KMS-11 (cell line): Measurements from ENCODE around the gene CRIM1.

Experiments used
- H2AFZ ChIP-seq: fragments of 200-600 bp; sonication (generic); 2 replicates; pipeline ENCODE4 v1.6.1; 2016; ENCODE audit warnings: antibody characterized with exemption, mixed run types, low read depth
- H3K27ac ChIP-seq: fragments of 200-600 bp; sonication (generic); 2 replicates; pipeline ENCODE4 v1.6.1; 2016; ENCODE audit warnings: mild to moderate bottlenecking, mixed run types
- H3K27me3 ChIP-seq: fragments of 200-600 bp; sonication (generic); 2 replicates; pipeline ENCODE4 v1.6.1; 2017; ENCODE audit warnings: mild to moderate bottlenecking, low read depth, mixed run types, moderate library complexity; ENCODE audit not compliant: insufficient read depth
- H3K36me3 ChIP-seq: fragments of 200-600 bp; sonication (generic); 2 replicates; pipeline ENCODE4 v1.6.1; 2017; ENCODE audit warnings: mild to moderate bottlenecking, mixed run types; ENCODE audit not compliant: insufficient read depth
- H3K4me1 ChIP-seq: fragments of 200-600 bp; sonication (generic); 2 replicates; pipeline ENCODE4 v1.6.1; 2016; ENCODE audit warnings: mild to moderate bottlenecking, low read depth, mixed run types; ENCODE audit not compliant: poor library complexity, severe bottlenecking
- H3K4me2 ChIP-seq: fragments of 200-600 bp; sonication (generic); 2 replicates; pipeline ENCODE4 v1.7.0; 2016; ENCODE audit warnings: mild to moderate bottlenecking, mixed run types
- H3K4me3 ChIP-seq: fragments of 200-600 bp; sonication (generic); IDR thresholded peaks from 2 replicates; pipeline ENCODE4 v1.6.1; 2017; ENCODE audit warnings: low read depth, low read length, mixed read lengths; ENCODE audit not compliant: insufficient read depth
- H3K79me2 ChIP-seq: fragments of 200-600 bp; sonication (generic); 2 replicates; pipeline ENCODE4 v1.6.1; 2016; ENCODE audit warnings: low read depth, mixed run types; ENCODE audit not compliant: insufficient read depth
- H3K9ac ChIP-seq: fragments of 200-600 bp; sonication (generic); 2 replicates; pipeline ENCODE4 v1.6.1; 2016; ENCODE audit warnings: mild to moderate bottlenecking, mixed run types
- H4K20me1 ChIP-seq: fragments of 200-600 bp; sonication (generic); 2 replicates; pipeline ENCODE4 v1.6.1; 2016; ENCODE audit warnings: mild to moderate bottlenecking, mixed run types; ENCODE audit not compliant: insufficient read depth
- TF ChIP-seq, protein P1 (sequence below): fragments of 200-600 bp; sonication (generic); conservative IDR thresholded peaks from 2 replicates; pipeline ENCODE4 v1.6.1; 2017; ENCODE audit warnings: low read depth, mild to moderate bottlenecking, antibody characterized with exemption, low read length, moderate library complexity, mixed read lengths

The CRIM1 gene

DNA sequence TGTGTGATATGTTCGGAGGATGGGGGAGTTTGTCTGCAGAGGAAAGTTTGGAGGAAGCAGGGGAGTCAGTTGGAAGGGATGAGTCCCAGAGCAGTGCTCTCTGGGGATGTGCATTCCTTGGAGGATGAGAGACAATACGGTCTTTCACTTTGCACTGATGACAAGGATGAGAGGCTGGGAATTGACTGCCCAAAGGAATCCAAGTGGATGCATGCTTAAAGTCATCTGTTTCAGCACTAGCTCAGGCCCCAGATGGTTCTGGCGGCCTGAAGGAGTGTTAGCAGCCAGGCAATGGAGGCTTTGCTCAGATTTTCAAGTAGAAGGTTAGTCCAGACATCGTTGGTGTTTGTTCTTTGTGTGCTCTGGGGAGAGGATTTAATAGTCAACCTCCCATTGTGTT, 100.2 kb downstream of the CRIM1 start:
- H3K27ac ChIP-seq: no peak overlapping the region
- H3K27me3 ChIP-seq: no peaks in the 10 kb centered on the region
- H3K4me2 ChIP-seq: no peak overlapping the region
- H3K79me2 ChIP-seq: no peaks in the 10 kb centered on the region
- peaks cover 2% of the 10 kb centered on the region for H3K4me1 ChIP-seq
- no peaks in the 10 kb centered on the region; the same call in 1 of the 2 replicates for H3K36me3 ChIP-seq
- TF ChIP-seq, protein P1, sequence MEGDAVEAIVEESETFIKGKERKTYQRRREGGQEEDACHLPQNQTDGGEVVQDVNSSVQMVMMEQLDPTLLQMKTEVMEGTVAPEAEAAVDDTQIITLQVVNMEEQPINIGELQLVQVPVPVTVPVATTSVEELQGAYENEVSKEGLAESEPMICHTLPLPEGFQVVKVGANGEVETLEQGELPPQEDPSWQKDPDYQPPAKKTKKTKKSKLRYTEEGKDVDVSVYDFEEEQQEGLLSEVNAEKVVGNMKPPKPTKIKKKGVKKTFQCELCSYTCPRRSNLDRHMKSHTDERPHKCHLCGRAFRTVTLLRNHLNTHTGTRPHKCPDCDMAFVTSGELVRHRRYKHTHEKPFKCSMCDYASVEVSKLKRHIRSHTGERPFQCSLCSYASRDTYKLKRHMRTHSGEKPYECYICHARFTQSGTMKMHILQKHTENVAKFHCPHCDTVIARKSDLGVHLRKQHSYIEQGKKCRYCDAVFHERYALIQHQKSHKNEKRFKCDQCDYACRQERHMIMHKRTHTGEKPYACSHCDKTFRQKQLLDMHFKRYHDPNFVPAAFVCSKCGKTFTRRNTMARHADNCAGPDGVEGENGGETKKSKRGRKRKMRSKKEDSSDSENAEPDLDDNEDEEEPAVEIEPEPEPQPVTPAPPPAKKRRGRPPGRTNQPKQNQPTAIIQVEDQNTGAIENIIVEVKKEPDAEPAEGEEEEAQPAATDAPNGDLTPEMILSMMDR: no peak
- no peak overlapping the region for H3K4me3 ChIP-seq
- no peaks in the 10 kb centered on the region for H4K20me1 ChIP-seq
- H3K9ac ChIP-seq: no peak overlapping the region
- H2AFZ ChIP-seq: no peak overlapping the region

DNA sequence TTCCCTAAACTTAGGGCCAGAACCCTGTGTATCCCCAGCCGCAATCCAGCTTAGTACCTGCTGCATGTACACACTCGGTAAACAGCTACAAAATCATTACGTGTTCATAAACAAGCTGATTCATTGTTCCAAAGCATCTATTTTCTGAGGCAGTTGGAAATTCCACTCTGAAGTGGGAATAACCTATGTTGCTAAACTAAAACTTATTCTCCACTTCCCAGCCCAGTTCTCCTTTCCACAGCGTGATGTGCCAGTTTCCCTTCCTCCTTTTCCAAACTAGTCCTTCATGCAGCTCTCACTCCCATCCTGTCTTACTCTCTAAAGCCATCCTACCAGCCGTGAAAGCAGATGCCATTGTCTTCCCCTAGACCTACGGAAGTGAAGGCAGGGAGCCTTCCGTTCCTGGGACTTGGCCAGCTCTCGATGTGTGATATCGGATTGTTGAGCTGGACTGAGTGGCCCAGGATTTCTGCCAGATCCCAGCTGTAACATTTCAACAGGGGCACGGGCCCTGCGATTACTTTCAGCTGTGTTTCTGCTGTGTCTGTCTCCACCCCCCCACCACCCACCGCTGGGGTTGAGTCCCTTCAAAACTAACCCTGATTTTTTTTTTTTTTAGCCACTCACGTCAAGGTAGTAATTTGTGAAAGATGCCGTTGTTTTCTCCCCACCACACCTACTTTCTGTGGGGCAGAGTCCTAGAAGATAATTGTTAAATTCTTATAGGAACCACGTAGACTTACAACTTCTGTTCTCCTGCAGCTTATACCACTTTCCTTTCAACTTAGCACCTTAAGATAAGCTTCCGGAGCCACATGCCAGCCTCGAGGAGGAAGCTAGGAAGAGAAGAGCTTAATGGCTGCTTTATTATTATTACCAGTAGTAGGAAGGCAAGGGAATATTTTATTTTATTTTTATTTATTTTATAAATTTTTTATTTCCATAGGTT, 100.9 kb downstream of the CRIM1 start:
- no peaks in the 10 kb centered on the region for H4K20me1 ChIP-seq
- no peak overlapping the region for H3K4me2 ChIP-seq
- H3K27me3 ChIP-seq: no peaks in the 10 kb centered on the region
- no peaks in the 10 kb centered on the region for H3K79me2 ChIP-seq
- H3K4me3 ChIP-seq: no peak overlapping the region
- peaks cover 7% of the 10 kb centered on the region for H3K4me1 ChIP-seq
- H3K36me3 ChIP-seq: no peaks in the 10 kb centered on the region; the same call in 1 of the 2 replicates
- no peak overlapping the region for H3K9ac ChIP-seq
- TF ChIP-seq, protein P1: no peak
- H2AFZ ChIP-seq: no peak overlapping the region
- no peak overlapping the region for H3K27ac ChIP-seq

DNA sequence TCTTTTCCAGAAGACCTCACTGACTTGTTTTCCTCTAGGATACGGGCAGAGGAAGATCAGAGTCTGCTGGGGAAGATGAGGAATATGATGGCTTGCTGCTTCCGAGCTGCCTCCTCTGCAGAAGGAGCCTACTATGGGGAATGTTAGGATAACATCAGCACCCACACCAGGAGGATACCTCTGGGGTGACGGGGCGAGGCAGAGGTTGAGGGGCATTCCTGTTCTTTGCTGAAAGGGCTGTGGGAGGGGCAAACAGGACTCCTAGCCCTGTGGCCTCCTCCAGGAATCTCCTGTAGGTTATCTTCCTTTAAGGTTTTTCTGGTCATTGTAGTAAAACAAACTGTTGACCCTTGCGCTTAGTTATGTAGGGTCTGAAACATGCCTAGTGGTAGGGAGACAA, 102.5 kb downstream of the CRIM1 start:
- Histone ChIP-seq H3K9ac (no peak overlapping the region), H3K27me3 (no peaks in the 10 kb centered on the region), H3K27ac (no peak overlapping the region), H4K20me1 (no peaks in the 10 kb centered on the region), H2AFZ (no peak overlapping the region), H3K4me2 (no peak overlapping the region), H3K79me2 (no peaks in the 10 kb centered on the region), H3K4me3 (no peak overlapping the region), H3K36me3 (no peaks in the 10 kb centered on the region), H3K4me1 (peaks cover 7% of the 10 kb centered on the region)
- TF ChIP-seq, protein P1: no peak

DNA sequence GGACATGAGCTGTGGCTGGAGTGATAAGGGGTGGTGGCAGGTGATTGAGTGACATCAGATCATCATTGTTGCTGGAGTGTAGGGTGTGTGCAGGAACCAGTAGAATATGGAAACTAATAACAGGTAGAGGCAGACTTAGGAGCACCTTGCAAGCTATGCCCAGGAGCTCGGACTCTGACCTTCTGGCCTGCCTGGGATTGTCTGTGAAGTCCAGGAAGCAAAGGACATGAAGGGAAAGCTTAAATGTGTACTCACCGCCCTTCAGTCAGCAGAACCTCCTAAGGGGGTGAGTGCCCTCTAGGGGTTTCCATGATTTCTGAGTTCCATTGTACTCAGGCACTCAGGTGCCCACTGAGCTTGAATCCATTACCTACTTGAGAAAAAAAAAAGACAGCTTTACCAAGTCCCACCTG, 104.2 kb downstream of the CRIM1 start:
- Histone ChIP-seq H2AFZ (no peak overlapping the region), H3K4me1 (peaks cover 7% of the 10 kb centered on the region), H3K36me3 (0 out of 2 replicates have a peak, but pooled peaks cover 2% of the 10 kb centered on the region), H3K27me3 (no peaks in the 10 kb centered on the region), H3K9ac (no peak overlapping the region), H3K4me2 (no peak overlapping the region), H3K4me3 (no peak overlapping the region), H3K79me2 (no peaks in the 10 kb centered on the region), H3K27ac (no peak overlapping the region), H4K20me1 (no peaks in the 10 kb centered on the region)
- TF ChIP-seq, protein P1: no peak
